ENCODE results near the gene AGBL1.

The AGBL1 gene

GRCh38 chr15:86664581-86664980, 584.9 kb downstream of the AGBL1 start:
- H3K9me3 ChIP-seq (ENCODE audit: control insufficient read depth, low read length): no peaks in the 10 kb centered on the region
- H3K14ac ChIP-seq (ENCODE audit: low read length in 2 of 2): no peak overlapping the region
- no peak for DNase-seq
- no peak overlapping the region for H2AK5ac ChIP-seq (ENCODE audit: low read length, severe bottlenecking)
- H3K4me2 ChIP-seq (ENCODE audit: low read length, poor library complexity, severe bottlenecking): no peak overlapping the region
- H2BK12ac ChIP-seq (ENCODE audit: low read length in 2 of 2): no peak overlapping the region
- no peaks in the 10 kb centered on the region for H3K79me1 ChIP-seq (replicated peaks; ENCODE audit: low read length, poor library complexity, severe bottlenecking)
- no peaks in the 10 kb centered on the region for H3K36me3 ChIP-seq (ENCODE audit: control insufficient read depth in 1 of 2, insufficient read depth in 2 of 2, low read depth in 1 of 2, low read length in 2 of 2)
- H4K8ac ChIP-seq (ENCODE audit: low read length): no peak overlapping the region
- H2AFZ ChIP-seq (ENCODE audit: low read depth, low read length): no peak overlapping the region
- no peaks in the 10 kb centered on the region for H3K4me1 ChIP-seq (ENCODE audit: control insufficient read depth, insufficient read depth, low read depth, low read length)
- no peak overlapping the region for H3K27ac ChIP-seq (ENCODE audit: low read length, poor library complexity, severe bottlenecking)
- H2BK120ac ChIP-seq (ENCODE audit: low read depth, low read length): no peak overlapping the region
- H3K4ac ChIP-seq (ENCODE audit: low read depth in 1 of 2, low read length in 2 of 2): no peak overlapping the region
- no peak overlapping the region for H2BK5ac ChIP-seq (ENCODE audit: low read depth, low read length, poor library complexity, severe bottlenecking)
- WGBS: no CpG with 5 or more reads among the region's 1 CpG
- H3K23ac ChIP-seq (ENCODE audit: low read length in 2 of 2): no peak overlapping the region
- no peaks in the 10 kb centered on the region for H3K27me3 ChIP-seq (ENCODE audit: control insufficient read depth in 1 of 2, insufficient read depth in 1 of 2, low read length in 2 of 2)
- no peak overlapping the region for H4K91ac ChIP-seq (ENCODE audit: low read length)
- no peak overlapping the region for H3K9ac ChIP-seq (ENCODE audit: low read length)
- H2BK15ac ChIP-seq (ENCODE audit: low read depth, poor library complexity, severe bottlenecking): no peak overlapping the region
- no peak overlapping the region for H3K4me3 ChIP-seq (ENCODE audit: insufficient read depth in 1 of 2, low read depth in 1 of 2, low read length in 2 of 2)
- no peak overlapping the region for H3K18ac ChIP-seq (ENCODE audit: low read depth in 1 of 2, low read length in 2 of 2)

GRCh38 chr15:86676002-86676401, 596.3 kb downstream of the AGBL1 start:
- 94% methylated on average over 3 of the region's 4 CpGs for WGBS

DNA sequence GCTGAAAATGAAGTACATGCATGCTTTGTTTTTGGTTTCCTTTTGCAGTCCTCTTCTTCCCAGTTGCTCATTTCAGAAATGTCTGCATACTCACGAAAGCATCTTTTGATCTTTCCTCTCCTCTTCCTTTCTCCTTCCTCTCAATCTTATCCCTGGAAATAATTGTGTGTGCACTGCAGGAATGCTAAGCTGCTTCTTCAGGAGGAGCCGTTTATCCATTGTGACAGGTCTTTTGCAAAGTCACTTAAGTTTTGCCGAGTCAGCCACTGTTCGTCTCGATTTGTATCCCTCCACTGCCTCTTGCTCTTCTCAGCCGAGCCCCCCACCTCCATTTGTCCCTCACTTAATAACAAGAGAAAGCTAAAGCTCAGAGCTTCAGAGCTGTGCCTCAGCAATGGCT, 597.6 kb downstream of the AGBL1 start:
- no peaks in the 10 kb centered on the region for H3K36me3 ChIP-seq (ENCODE audit: control insufficient read depth in 1 of 2, insufficient read depth in 2 of 2, low read depth in 1 of 2, low read length in 2 of 2)
- H3K18ac ChIP-seq (ENCODE audit: low read depth in 1 of 2, low read length in 2 of 2): no peak overlapping the region
- no peak overlapping the region for H2BK120ac ChIP-seq (ENCODE audit: low read depth, low read length)
- H2BK5ac ChIP-seq (ENCODE audit: low read depth, low read length, poor library complexity, severe bottlenecking): no peak overlapping the region
- H3K79me1 ChIP-seq (replicated peaks; ENCODE audit: low read length, poor library complexity, severe bottlenecking): no peaks in the 10 kb centered on the region
- H3K9me3 ChIP-seq (ENCODE audit: control insufficient read depth, low read length): no peaks in the 10 kb centered on the region
- H3K27me3 ChIP-seq (ENCODE audit: control insufficient read depth in 1 of 2, insufficient read depth in 1 of 2, low read length in 2 of 2): no peaks in the 10 kb centered on the region
- H3K4me1 ChIP-seq (ENCODE audit: control insufficient read depth, insufficient read depth, low read depth, low read length): no peaks in the 10 kb centered on the region
- no peak overlapping the region for H2BK15ac ChIP-seq (ENCODE audit: low read depth, poor library complexity, severe bottlenecking)
- WGBS: 31% methylated on average over 6 of the region's 6 CpGs
- no peak for DNase-seq
- no peak overlapping the region for H3K4me2 ChIP-seq (ENCODE audit: low read length, poor library complexity, severe bottlenecking)
- no peak overlapping the region for H4K8ac ChIP-seq (ENCODE audit: low read length)
- H2AFZ ChIP-seq (ENCODE audit: low read depth, low read length): no peak overlapping the region
- H3K27ac ChIP-seq (ENCODE audit: low read length, poor library complexity, severe bottlenecking): no peak overlapping the region
- H3K14ac ChIP-seq (ENCODE audit: low read length in 2 of 2): no peak overlapping the region
- no peak overlapping the region for H4K91ac ChIP-seq (ENCODE audit: low read length)
- no peak overlapping the region for H2BK12ac ChIP-seq (ENCODE audit: low read length in 2 of 2)
- no peak overlapping the region for H3K9ac ChIP-seq (ENCODE audit: low read length)
- no peak overlapping the region for H3K4me3 ChIP-seq (ENCODE audit: insufficient read depth in 1 of 2, low read depth in 1 of 2, low read length in 2 of 2)
- H3K23ac ChIP-seq (ENCODE audit: low read length in 2 of 2): no peak overlapping the region
- no peak overlapping the region for H3K4ac ChIP-seq (ENCODE audit: low read depth in 1 of 2, low read length in 2 of 2)
- no peak overlapping the region for H2AK5ac ChIP-seq (ENCODE audit: low read length, severe bottlenecking)

More at GRCh38 chr15:86676002-86676401, 596.3 kb downstream of the AGBL1 start:
- no peak overlapping the region for H4K91ac ChIP-seq (ENCODE audit: low read length)
- no peaks in the 10 kb centered on the region for H3K36me3 ChIP-seq (ENCODE audit: control insufficient read depth in 1 of 2, insufficient read depth in 2 of 2, low read depth in 1 of 2, low read length in 2 of 2)
- no peak overlapping the region for H3K18ac ChIP-seq (ENCODE audit: low read depth in 1 of 2, low read length in 2 of 2)
- no peak overlapping the region for H3K4me2 ChIP-seq (ENCODE audit: low read length, poor library complexity, severe bottlenecking)
- no peak overlapping the region for H4K8ac ChIP-seq (ENCODE audit: low read length)
- no peak overlapping the region for H2BK120ac ChIP-seq (ENCODE audit: low read depth, low read length)
- H3K4me3 ChIP-seq (ENCODE audit: insufficient read depth in 1 of 2, low read depth in 1 of 2, low read length in 2 of 2): no peak overlapping the region
- no peak overlapping the region for H3K4ac ChIP-seq (ENCODE audit: low read depth in 1 of 2, low read length in 2 of 2)
- no peak overlapping the region for H2BK5ac ChIP-seq (ENCODE audit: low read depth, low read length, poor library complexity, severe bottlenecking)
- H2AK5ac ChIP-seq (ENCODE audit: low read length, severe bottlenecking): no peak overlapping the region
- no peaks in the 10 kb centered on the region for H3K4me1 ChIP-seq (ENCODE audit: control insufficient read depth, insufficient read depth, low read depth, low read length)
- no peak overlapping the region for H2BK15ac ChIP-seq (ENCODE audit: low read depth, poor library complexity, severe bottlenecking)
- H2BK12ac ChIP-seq (ENCODE audit: low read length in 2 of 2): no peak overlapping the region
- DNase-seq: no peak
- H3K9me3 ChIP-seq (ENCODE audit: control insufficient read depth, low read length): no peaks in the 10 kb centered on the region
- no peak overlapping the region for H3K27ac ChIP-seq (ENCODE audit: low read length, poor library complexity, severe bottlenecking)
- H3K79me1 ChIP-seq (replicated peaks; ENCODE audit: low read length, poor library complexity, severe bottlenecking): no peaks in the 10 kb centered on the region
- no peak overlapping the region for H3K23ac ChIP-seq (ENCODE audit: low read length in 2 of 2)
- no peak overlapping the region for H2AFZ ChIP-seq (ENCODE audit: low read depth, low read length)
- no peak overlapping the region for H3K14ac ChIP-seq (ENCODE audit: low read length in 2 of 2)
- no peak overlapping the region for H3K9ac ChIP-seq (ENCODE audit: low read length)
- H3K27me3 ChIP-seq (ENCODE audit: control insufficient read depth in 1 of 2, insufficient read depth in 1 of 2, low read length in 2 of 2): no peaks in the 10 kb centered on the region

- H3K23ac ChIP-seq (ENCODE audit: low read length in 2 of 2): no peak overlapping the region
- no peaks in the 10 kb centered on the region for H3K27me3 ChIP-seq (ENCODE audit: control insufficient read depth in 1 of 2, insufficient read depth in 1 of 2, low read length in 2 of 2)
- H2AK5ac ChIP-seq (ENCODE audit: low read length, severe bottlenecking): no peak overlapping the region
- WGBS: 62% methylated on average over 3 of the region's 3 CpGs
- H3K9me3 ChIP-seq (ENCODE audit: control insufficient read depth, low read length): peaks cover 8% of the 10 kb centered on the region
- no peak overlapping the region for H4K8ac ChIP-seq (ENCODE audit: low read length)
- H2BK15ac ChIP-seq (ENCODE audit: low read depth, poor library complexity, severe bottlenecking): no peak overlapping the region
- no peak overlapping the region for H3K14ac ChIP-seq (ENCODE audit: low read length in 2 of 2)
- H2BK5ac ChIP-seq (ENCODE audit: low read depth, low read length, poor library complexity, severe bottlenecking): no peak overlapping the region
- no peak overlapping the region for H2BK12ac ChIP-seq (ENCODE audit: low read length in 2 of 2)
- H3K36me3 ChIP-seq (ENCODE audit: control insufficient read depth in 1 of 2, insufficient read depth in 2 of 2, low read depth in 1 of 2, low read length in 2 of 2): no peaks in the 10 kb centered on the region
- no peaks in the 10 kb centered on the region for H3K4me1 ChIP-seq (ENCODE audit: control insufficient read depth, insufficient read depth, low read depth, low read length)
- H4K91ac ChIP-seq (ENCODE audit: low read length): no peak overlapping the region
- no peak overlapping the region for H3K4ac ChIP-seq (ENCODE audit: low read depth in 1 of 2, low read length in 2 of 2)
- H3K9ac ChIP-seq (ENCODE audit: low read length): no peak overlapping the region
- no peak overlapping the region for H3K4me2 ChIP-seq (ENCODE audit: low read length, poor library complexity, severe bottlenecking)
- H3K4me3 ChIP-seq (ENCODE audit: insufficient read depth in 1 of 2, low read depth in 1 of 2, low read length in 2 of 2): no peak overlapping the region
- DNase-seq: no peak
- H2BK120ac ChIP-seq (ENCODE audit: low read depth, low read length): no peak overlapping the region
- no peaks in the 10 kb centered on the region for H3K79me1 ChIP-seq (replicated peaks; ENCODE audit: low read length, poor library complexity, severe bottlenecking)
- H3K18ac ChIP-seq (ENCODE audit: low read depth in 1 of 2, low read length in 2 of 2): no peak overlapping the region
- H3K27ac ChIP-seq (ENCODE audit: low read length, poor library complexity, severe bottlenecking): no peak overlapping the region
- H2AFZ ChIP-seq (ENCODE audit: low read depth, low read length): no peak overlapping the region
These were observed 605.6 kb downstream of the AGBL1 start for GRCh38 chr15:86685263-86685662.

All from mesenchymal stem cell (in vitro differentiated cells and primary cell).